C1 segment of cervical spinal cord (tissue), 14 donors: ENCODE data around the gene COL28A1.

Experiments used
- DNase-seq, 14 donors: peaks; one replicate each; lab custom pipeline; 2025; lab: John Stamatoyannopoulos, UW

Gene COL28A1

DNA sequence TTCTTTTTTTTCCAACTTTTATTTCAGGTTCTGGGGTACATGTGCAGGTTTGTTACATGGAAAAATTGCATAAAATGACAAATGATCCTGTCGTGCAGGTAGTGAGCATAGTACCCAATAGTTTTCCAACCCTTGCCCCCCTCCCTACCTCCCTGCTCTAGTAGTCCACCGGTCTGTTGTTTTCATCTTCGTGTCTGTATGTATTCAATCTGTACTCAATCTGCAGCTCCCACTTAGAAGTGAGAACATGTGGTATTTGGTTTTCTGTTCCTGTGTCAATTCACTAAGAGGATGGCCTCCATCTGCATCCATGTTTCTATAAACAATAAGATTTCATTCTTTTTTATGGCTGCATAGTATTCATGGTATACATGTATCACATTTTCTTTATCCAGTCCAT, 202.1 kb downstream of the COL28A1 start:
- DNase-seq: no peak

DNA sequence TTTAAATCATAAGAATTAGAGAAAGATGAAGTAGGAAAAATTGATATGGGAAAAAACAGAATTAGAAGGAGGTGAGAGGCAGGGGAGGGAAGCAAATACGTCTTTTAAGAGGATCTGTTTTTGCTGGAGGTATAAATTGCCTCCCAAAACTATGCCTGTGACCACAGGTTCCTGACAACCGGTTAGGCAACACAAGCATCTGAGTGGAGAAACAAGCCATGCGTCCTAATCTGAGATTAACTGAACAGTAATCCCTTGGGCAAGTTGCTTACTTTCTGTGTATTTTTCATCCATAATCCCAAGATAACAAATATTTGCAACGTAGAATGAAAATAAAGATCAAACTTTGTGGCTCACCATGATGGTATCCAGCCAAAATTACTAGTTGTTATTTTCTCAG, 204.2 kb downstream of the COL28A1 start:
- no peak for DNase-seq

DNA sequence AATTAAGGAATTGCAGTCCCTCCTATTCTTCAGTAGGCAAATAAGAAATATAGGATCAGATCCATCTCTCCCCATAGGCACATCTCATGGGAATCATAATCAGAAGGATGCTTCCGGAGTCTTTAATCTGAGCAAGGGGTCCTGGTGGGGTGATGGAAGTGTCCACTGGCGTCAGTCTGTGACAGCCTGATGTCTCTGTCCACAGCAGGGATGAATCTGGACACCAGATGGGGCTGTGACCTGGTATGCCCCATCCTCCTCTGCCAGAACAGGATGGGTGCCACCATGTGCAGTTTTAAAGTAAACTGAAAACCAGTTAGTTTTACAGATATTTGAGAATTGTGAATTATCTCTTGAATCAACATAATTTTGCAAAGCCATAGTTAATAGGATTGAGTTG, 204.7 kb downstream of the COL28A1 start:
- no peak for DNase-seq

DNA sequence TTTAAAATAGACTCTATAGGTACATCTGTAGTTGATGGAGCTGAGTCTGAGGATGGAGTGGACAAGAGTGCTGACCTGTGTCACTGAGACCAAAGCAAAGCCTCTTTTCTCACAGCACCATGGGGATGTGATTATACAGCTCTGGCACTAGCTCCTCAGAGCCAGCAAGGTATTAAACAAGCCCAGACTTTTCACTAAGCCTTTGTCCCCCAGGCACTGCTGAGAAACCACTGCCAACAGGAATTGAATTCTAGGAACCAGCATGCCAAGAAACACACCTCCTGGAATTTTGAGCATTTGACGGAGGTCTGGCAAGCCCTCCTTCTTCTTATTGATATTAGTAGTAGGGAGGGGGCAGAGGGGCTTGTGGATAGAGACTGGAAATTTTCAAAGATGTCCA, 206.3 kb downstream of the COL28A1 start:
- no peak for DNase-seq

DNA sequence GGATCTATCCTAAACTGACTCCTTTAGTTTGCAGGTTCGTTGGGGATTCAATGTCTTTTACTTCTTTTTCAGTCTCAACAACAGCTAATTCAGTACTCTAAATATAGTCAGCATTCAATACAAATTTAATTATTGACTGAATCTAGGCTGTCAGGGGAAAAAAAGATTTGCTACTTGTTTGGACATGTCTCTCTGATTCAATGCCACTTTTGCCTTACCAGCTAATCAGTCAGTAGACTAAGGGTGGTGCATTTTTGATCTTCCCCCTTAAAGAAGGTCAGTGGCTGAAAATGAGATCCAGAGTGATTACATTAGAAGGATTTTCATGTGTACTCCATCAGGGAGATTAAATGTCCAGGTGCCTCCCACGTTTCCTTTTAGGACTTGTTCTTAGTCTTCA, 208.2 kb downstream of the COL28A1 start:
- no peak for DNase-seq

DNA sequence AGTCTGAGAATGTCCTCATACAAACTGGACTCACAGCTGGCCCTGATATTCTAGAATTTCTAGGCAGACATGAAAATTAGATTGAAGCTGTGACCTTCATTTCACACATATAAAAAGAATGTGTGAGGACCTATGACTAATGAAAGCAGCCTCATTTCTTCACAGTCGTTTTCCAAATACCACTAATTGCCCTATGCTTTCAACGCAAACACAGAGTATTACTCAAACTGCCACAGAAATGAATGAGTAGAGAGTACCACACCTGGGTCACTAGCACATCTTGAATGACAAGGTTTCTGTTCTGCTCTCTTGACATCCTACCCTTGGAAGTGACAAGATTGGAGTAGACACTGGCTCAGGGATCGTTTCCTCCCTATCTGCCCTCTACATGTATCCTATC, 211.0 kb downstream of the COL28A1 start:
- DNase-seq: no peak

DNA sequence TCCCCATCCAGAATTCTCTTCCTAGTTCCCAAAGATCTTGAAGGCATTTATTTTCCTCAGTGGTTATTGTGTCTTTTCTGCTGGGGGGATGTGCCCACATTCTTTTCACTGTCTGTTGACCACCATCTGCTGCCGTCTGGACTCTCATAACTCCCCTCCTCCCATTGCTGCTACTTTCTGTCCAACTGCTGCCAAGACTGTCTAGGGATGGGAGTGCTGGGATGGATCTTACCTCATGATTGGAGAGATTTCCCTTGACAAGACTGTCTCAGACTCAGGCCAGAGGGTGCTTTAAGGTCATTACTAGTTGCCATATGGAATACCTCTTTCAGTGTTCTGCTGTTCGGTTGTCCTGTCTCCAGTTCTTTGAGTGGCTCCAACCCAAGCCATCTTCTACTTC, 211.8 kb downstream of the COL28A1 start:
- no peak for DNase-seq

DNA sequence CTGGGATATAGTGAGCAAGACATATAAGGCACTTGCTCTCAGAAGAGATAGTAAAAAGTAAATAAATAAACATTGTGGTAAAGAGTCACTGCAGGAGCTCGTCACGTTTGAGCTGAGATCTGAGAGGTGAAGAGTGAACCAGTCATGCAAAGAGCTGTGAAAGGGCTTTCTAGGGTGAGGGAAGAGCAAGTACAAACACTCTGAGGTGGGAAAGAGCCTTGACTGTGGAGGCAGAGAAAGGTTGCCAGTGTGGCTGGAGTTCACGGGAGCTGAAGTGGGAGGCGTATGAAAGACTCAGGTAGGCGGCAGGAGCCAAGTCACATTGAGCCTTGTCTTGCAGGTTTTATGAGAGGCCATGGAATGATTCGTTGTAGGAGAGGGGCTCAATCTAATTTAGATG, 212.3 kb downstream of the COL28A1 start:
- DNase-seq: no peak

DNA sequence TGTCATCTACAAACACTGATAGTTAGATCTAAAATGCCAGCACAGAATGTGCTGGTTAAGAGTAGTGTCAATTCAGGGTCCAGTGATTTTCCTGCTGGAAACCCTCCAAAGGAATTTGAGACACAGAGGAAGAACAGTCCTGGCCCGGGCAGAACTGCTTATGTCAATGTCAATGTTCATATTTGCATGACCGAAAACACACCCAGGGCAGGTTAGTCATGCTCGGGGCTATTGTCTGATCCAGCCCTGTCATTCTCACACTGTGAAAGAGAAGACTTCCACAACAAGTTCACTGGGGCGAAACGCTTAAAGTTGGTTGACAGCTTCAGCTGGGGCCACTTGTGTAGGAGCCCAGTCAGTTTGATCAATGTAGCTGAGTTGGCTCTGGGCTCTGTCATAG, 214.0 kb downstream of the COL28A1 start:
- DNase-seq: no peak

DNA sequence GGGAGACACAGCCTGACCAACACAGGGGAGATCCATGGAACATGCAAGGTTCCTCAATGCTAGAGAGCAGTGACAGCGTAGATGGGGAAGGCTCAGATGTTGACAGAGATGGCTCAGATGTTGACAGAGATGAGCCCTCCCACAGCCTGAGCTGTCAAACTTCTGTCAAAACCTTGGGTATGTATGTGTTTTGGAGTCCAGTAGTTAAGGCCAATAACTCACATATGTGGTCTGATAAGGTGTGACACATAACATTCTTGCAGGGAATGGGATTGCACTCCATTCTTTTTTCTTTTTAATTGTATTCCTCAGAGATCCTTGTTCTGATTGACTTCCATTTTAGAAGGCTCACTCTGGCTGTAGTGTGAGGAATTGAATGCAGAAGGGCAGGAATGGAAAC, 217.1 kb downstream of the COL28A1 start:
- no peak for DNase-seq

DNA sequence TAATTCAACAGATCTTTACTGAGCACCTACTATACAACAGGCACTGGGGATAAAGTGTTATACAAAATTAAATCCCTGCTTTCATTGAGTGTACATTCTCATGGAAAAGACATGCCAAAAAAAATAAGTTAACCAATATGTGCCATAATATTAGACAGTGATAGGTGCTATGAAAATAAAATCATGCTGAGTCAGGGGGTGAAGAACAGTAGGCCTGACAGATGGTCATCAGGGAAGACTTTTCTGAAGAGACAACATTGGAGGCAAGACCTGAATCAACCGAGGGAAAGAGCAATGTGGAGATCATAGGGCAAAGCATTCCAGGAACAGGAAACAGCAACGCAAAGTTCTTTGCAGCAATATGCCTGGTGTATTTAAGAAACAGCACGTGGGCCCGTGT, 217.8 kb downstream of the COL28A1 start:
- no peak for DNase-seq

DNA sequence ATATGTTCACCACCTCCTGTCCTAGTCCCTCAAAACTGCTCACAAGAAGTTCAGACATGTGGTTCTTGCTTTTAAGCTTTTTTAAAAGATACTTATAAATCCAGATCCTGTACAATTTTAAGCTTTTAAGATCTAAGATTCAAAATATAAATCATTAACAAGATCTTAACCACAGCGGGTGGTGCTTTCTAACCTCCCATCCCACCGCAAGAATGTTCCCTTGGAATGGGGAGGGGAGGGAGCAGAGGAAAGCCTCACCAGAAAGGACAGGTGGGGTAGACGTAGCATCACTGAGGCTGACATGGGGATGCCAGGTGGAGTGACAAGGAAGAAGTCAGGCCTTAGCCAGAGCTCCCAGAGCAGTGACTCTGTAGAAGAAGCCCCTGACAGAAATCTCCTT, 219.8 kb downstream of the COL28A1 start:
- DNase-seq: no peak

DNA sequence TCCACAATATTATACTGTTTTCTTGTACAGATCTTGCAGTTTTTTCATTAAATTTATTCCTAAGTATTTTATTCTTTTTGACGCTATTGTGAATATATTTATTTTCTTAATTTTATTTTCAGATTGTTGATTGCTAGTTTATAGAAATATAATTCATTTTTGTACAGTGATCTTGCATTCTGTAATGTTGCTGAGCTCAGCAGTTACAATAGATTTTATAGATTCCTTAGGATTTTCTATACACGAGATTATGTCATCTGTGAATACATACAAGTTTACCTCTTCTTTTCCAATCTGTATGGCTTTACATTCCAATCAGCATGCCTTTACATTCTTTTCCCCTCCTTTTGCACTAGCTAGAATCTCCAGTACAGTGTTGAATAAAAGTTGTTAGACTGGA, 223.3 kb downstream of the COL28A1 start:
- no peak for DNase-seq

DNA sequence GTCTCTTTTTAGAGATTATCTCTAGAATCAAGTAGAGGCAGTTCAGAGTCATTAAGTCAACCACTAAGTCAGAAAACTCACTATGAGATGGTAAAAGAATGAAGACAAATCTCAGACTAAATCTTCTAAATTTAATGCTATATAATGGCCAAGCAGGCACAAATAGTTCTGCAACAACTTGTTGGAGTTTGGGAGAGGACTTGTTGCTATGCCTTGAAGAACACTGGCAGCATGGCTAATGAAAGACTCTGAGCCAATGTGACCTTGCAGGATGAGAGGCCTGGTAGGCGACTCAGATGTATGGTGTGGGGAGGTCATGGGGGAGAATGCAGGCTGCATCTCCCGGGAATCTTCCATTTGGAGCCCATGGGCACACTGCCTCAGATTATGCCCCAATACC, 224.7 kb downstream of the COL28A1 start:
- no peak for DNase-seq

DNA sequence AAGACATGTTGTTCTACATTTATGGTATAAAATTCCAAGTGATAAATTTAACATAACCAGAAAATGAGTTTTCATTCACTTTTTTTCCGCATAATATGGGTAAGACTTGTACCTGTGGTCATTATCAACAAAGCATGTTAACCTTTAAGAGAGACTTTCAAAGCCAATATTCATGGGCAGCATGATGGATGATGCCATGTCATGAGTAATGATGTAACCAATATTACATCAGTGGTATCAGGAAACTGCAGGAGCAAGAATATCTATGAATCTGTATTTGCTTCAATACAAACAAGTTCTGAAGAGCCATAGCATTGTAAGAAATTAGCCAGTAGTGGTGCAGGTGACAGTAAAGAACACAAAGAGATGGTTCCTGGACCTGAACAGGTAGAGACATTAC, 226.5 kb downstream of the COL28A1 start:
- DNase-seq: no peak
